Esophagus squamous epithelium (tissue), 4 donors: ENCODE measurements around the gene CNTNAP2.

Experiments
- CTCF ChIP-seq, 6 experiments: fragments of 450-650 bp in 4 of 6; fragments of 200-600 bp in 2 of 6; sonication (generic) in 2 of 6; IDR thresholded peaks; one replicate each; pipeline ENCODE4 v1.5.1; 2016 to 2019; ENCODE audit warnings: antibody characterized with exemption in 6 of 6, mild to moderate bottlenecking in 4 of 6, moderate library complexity in 4 of 6
- POLR2A ChIP-seq, 4 donors: fragments of 450-650 bp; IDR thresholded peaks; one replicate each; pipeline ENCODE4 v1.6.1; 2017; ENCODE audit warnings: antibody characterized with exemption in 4 of 4, mild to moderate bottlenecking in 4 of 4, moderate library complexity in 3 of 4

- TF ChIP-seq CTCF (IDR thresholded peaks at IDR 0.05) (no peak), POLR2A (IDR thresholded peaks at IDR 0.05) (no peak)
These were observed 1133.4 kb downstream of the CNTNAP2 start for GRCh38 chr7:147249956-147250355.
